A549 (cell line): ENCODE data around the gene STEAP1B.

Source experiments
- CBX8 ChIP-seq: fragments of 200-600 bp; sonication (generic); IDR thresholded peaks from 2 replicates; pipeline ENCODE4 v1.6.1; 2016
- EP300 ChIP-seq, 2 experiments: fragments of >200 bp; sonication (Bioruptor Twin); formaldehyde crosslinking; IDR thresholded peaks; 2 replicates in 1 of 2; 3 replicates in 1 of 2; pipeline ENCODE4 v1.6.1; 2016 to 2017
- MAFK ChIP-seq: fragments of 450-650 bp; IDR thresholded peaks from 2 replicates; pipeline ENCODE4 v1.6.1; 2014; ENCODE audit not compliant: partially characterized antibody
- POLR2A ChIP-seq: IDR thresholded peaks from 2 replicates; pipeline ENCODE4 v1.6.1; 2012; ENCODE audit warnings: mild to moderate bottlenecking, low read length
- ZFP36 ChIP-seq: fragments of 450-650 bp; IDR thresholded peaks from 2 replicates; pipeline ENCODE4 v1.6.1; 2014; ENCODE audit warnings: borderline replicate concordance; ENCODE audit not compliant: partially characterized antibody
- TF ChIP-seq, protein P1 (sequence below): fragments of >200 bp; sonication (Bioruptor Twin); formaldehyde crosslinking; IDR thresholded peaks from 3 replicates; pipeline ENCODE4 v1.5.1; 2016

DNA sequence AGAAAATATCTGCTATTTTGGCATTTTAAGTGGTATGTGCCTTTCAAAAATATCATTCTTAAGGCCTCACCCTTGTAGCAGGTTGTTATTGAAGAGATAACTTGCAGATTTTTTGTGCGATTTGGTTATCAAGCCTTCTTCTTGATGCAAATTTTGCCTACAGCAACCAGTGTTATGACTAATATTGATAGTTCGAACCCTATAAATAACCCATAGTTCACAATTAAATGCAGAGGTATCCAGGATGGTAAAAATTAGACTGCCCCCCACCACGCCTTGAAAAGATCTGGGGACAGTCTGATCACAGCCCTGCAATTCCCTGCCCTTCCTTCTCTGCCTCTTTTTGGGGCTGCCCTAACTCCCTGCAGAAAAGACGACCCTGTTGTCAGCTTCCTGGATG, 114.7 kb downstream of the STEAP1B start:
- TF ChIP-seq, protein P1, sequence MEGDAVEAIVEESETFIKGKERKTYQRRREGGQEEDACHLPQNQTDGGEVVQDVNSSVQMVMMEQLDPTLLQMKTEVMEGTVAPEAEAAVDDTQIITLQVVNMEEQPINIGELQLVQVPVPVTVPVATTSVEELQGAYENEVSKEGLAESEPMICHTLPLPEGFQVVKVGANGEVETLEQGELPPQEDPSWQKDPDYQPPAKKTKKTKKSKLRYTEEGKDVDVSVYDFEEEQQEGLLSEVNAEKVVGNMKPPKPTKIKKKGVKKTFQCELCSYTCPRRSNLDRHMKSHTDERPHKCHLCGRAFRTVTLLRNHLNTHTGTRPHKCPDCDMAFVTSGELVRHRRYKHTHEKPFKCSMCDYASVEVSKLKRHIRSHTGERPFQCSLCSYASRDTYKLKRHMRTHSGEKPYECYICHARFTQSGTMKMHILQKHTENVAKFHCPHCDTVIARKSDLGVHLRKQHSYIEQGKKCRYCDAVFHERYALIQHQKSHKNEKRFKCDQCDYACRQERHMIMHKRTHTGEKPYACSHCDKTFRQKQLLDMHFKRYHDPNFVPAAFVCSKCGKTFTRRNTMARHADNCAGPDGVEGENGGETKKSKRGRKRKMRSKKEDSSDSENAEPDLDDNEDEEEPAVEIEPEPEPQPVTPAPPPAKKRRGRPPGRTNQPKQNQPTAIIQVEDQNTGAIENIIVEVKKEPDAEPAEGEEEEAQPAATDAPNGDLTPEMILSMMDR: no peak
- no peak for TF ChIP-seq POLR2A
- TF ChIP-seq ZFP36: no peak
- TF ChIP-seq CBX8: no peak
- no peak for TF ChIP-seq EP300 (IDR thresholded peaks at IDR 0.05)
- no peak for TF ChIP-seq MAFK
